ENCODE results near the gene NRXN3.
"Not testable (repeated sequence)": the region's sequence is repeated elsewhere in the genome, so short reads cannot be mapped to it uniquely, and the experiment has no call there.

NRXN3 gene

DNA sequence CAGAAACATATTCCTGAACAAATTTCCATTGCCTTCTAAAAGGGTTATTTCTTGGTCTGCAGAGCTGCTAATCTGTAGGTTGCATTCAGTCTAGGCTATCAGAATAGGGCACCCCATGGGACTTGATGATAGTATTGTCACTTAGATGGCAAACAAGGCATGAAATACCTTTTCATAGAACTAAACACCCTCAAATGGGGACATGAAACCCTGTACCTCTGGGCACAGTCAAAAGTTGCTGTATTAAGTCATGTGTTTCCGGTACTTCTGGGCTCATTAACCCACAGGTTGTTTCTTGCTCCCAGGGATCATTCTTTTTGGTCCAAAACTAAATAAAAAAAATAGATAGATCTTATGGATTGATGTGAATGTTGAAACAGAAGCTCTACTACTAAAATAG lies 930.4 kb downstream of the NRXN3 start:
- H3K4me1 Mint-ChIP-seq, result no peaks in the 10 kb centered on the region
- H3K36me3 Mint-ChIP-seq (ENCODE audit: low read depth), result no peaks in the 10 kb centered on the region
- peaks cover 3% of the 10 kb centered on the region for H3K27me3 Mint-ChIP-seq (ENCODE audit: low read depth, poor library complexity)
- H3K27ac Mint-ChIP-seq, result no peak overlapping the region
- no peaks in the 10 kb centered on the region for H3K9me3 Mint-ChIP-seq
- DNase-seq, result no peak
- no peak for TF ChIP-seq CTCF (IDR thresholded peaks at IDR 0.05)
- H3K4me3 Mint-ChIP-seq, result no peak overlapping the region

DNA sequence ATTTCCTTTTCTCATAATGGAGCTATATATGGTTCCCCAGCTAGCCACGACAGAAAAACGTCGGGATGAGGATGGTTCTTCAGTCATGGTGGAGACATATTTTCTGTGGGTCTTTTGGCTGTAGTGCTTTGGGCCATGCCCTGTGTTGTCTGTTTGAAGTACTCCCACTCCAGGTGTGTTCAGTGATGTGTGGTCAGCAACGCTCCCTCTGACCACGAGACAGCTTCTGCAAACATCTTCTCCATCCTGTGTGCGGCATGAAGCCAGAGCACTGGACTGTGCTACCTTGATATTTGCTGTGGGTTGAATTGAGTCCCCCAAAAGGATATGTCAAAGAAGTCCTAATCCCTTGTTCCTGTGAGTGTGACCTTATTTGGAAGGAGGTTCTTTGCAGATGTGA lies 931.2 kb downstream of the NRXN3 start:
- H3K4me3 Mint-ChIP-seq, result no peak overlapping the region
- H3K27me3 Mint-ChIP-seq (ENCODE audit: low read depth, poor library complexity), result no peaks in the 10 kb centered on the region
- no peaks in the 10 kb centered on the region for H3K9me3 Mint-ChIP-seq
- DNase-seq, result no peak
- no peak for TF ChIP-seq CTCF (IDR thresholded peaks at IDR 0.05)
- no peak overlapping the region for H3K27ac Mint-ChIP-seq
- no peaks in the 10 kb centered on the region for H3K36me3 Mint-ChIP-seq (ENCODE audit: low read depth)
- no peaks in the 10 kb centered on the region for H3K4me1 Mint-ChIP-seq

GRCh38 chr14:79103764-79104163 lies 933.6 kb downstream of the NRXN3 start:
- no peaks in the 10 kb centered on the region for H3K27me3 Mint-ChIP-seq (ENCODE audit: low read depth, poor library complexity)
- no peak for TF ChIP-seq CTCF (IDR thresholded peaks at IDR 0.05)
- no peak overlapping the region for H3K4me3 Mint-ChIP-seq
- no peak for DNase-seq
- H3K9me3 Mint-ChIP-seq, result no peaks in the 10 kb centered on the region
- H3K4me1 Mint-ChIP-seq, result no peaks in the 10 kb centered on the region
- H3K27ac Mint-ChIP-seq, result no peak overlapping the region
- H3K36me3 Mint-ChIP-seq (ENCODE audit: low read depth), result no peaks in the 10 kb centered on the region

- DNase-seq; H3K4me3 Mint-ChIP-seq; H3K27ac Mint-ChIP-seq; H3K9me3 Mint-ChIP-seq; H3K4me1 Mint-ChIP-seq; H3K27me3 Mint-ChIP-seq (ENCODE audit: low read depth, poor library complexity); H3K36me3 Mint-ChIP-seq (ENCODE audit: low read depth): not testable (repeated sequence)
Observed at GRCh38 chr14:79110564-79110963, 940.4 kb downstream of the NRXN3 start.

GRCh38 chr14:79111987-79112501 lies 941.9 kb downstream of the NRXN3 start:
- peaks cover 2% of the 10 kb centered on the region for H3K27me3 Mint-ChIP-seq (ENCODE audit: low read depth, poor library complexity)
- TF ChIP-seq CTCF (IDR thresholded peaks at IDR 0.05), result no peak
- DNase-seq, result no peak
- H3K36me3 Mint-ChIP-seq (ENCODE audit: low read depth), result no peaks in the 10 kb centered on the region
- no peaks in the 10 kb centered on the region for H3K4me1 Mint-ChIP-seq
- no peak overlapping the region for H3K27ac Mint-ChIP-seq
- H3K4me3 Mint-ChIP-seq, result no peak overlapping the region
- H3K9me3 Mint-ChIP-seq, result no peaks in the 10 kb centered on the region

GRCh38 chr14:79117561-79117960 lies 947.4 kb downstream of the NRXN3 start:
- Mint-ChIP-seq H3K27me3 (ENCODE audit: low read depth, poor library complexity) (peaks cover 2% of the 10 kb centered on the region), H3K27ac (no peak overlapping the region), H3K9me3 (no peaks in the 10 kb centered on the region), H3K36me3 (ENCODE audit: low read depth) (no peaks in the 10 kb centered on the region), H3K4me3 (no peak overlapping the region), H3K4me1 (peaks cover 8% of the 10 kb centered on the region)
- DNase-seq, result no peak
- TF ChIP-seq CTCF (IDR thresholded peaks at IDR 0.05), result no peak

All from nephron progenitor cell (in vitro differentiated cells).